ENCODE measurements around the gene FRAS1.
"Not testable (repeated sequence)": the region's sequence is repeated elsewhere in the genome, so short reads cannot be mapped to it uniquely, and the experiment has no call there.

The FRAS1 gene

GRCh38 chr4:78174891-78175290 is 117.8 kb downstream of the FRAS1 start:
- DNase-seq: no peak

GRCh38 chr4:78179196-78179595 is 122.1 kb downstream of the FRAS1 start:
- no peak for DNase-seq

GRCh38 chr4:78181681-78182234 is 124.6 kb downstream of the FRAS1 start:
- not testable (repeated sequence) for DNase-seq

GRCh38 chr4:78184584-78184983 is 127.5 kb downstream of the FRAS1 start:
- no peak for DNase-seq

GRCh38 chr4:78185117-78185516 is 128.0 kb downstream of the FRAS1 start:
- no peak for DNase-seq

GRCh38 chr4:78186597-78187543 is 129.7 kb downstream of the FRAS1 start:
- DNase-seq: no peak

- no peak for DNase-seq
Measured at GRCh38 chr4:78190068-78190467, 132.9 kb downstream of the FRAS1 start.

- DNase-seq: no peak
Measured at GRCh38 chr4:78190595-78190994, 133.5 kb downstream of the FRAS1 start.

GRCh38 chr4:78197947-78198346 is 140.8 kb downstream of the FRAS1 start:
- no peak for DNase-seq

- DNase-seq: no peak
Measured at GRCh38 chr4:78199984-78200383, 142.9 kb downstream of the FRAS1 start.

GRCh38 chr4:78200949-78201348 is 143.8 kb downstream of the FRAS1 start:
- no peak for DNase-seq

GRCh38 chr4:78204176-78204575 is 147.1 kb downstream of the FRAS1 start:
- DNase-seq: no peak

GRCh38 chr4:78205591-78205990 is 148.5 kb downstream of the FRAS1 start:
- no peak for DNase-seq

- DNase-seq: no peak
Measured at GRCh38 chr4:78207541-78207940, 150.4 kb downstream of the FRAS1 start.

GRCh38 chr4:78207951-78208350 is 150.8 kb downstream of the FRAS1 start:
- no peak for DNase-seq

- not testable (repeated sequence) for DNase-seq
Measured at GRCh38 chr4:78208896-78209295, 151.8 kb downstream of the FRAS1 start.

- DNase-seq: no peak
Measured at GRCh38 chr4:78210694-78211410, 153.7 kb downstream of the FRAS1 start.

GRCh38 chr4:78213218-78213617 is 156.1 kb downstream of the FRAS1 start:
- DNase-seq: no peak

- no peak for DNase-seq
Measured at GRCh38 chr4:78214078-78214477, 157.0 kb downstream of the FRAS1 start.

- DNase-seq: no peak
Measured at GRCh38 chr4:78217557-78217956, 160.4 kb downstream of the FRAS1 start.

GRCh38 chr4:78218260-78218659 is 161.1 kb downstream of the FRAS1 start:
- no peak for DNase-seq

- DNase-seq: no peak
Measured at GRCh38 chr4:78219825-78220224, 162.7 kb downstream of the FRAS1 start.

GRCh38 chr4:78220283-78220682 is 163.2 kb downstream of the FRAS1 start:
- DNase-seq: no peak
